IMR-90 (cell line): ENCODE measurements around the gene PCED1B. TPM values are rescaled to one million over a fixed set of nuclear protein-coding genes. Genes with fewer than 3 reads are reported as not detected.

ENCODE experiments used
- ATAC-seq: fragments of 200-7000 bp; cut with Tn5 transposase; 2 replicates; pipeline ENCODE4 v1.9.1; 2020; ENCODE audit warnings: low read depth, mild to moderate bottlenecking, moderate library complexity
- BruUV-seq: library from RNA; stranded (reverse); fragments of 400-500 nt; replicated peaks from 2 replicates; lab custom pipeline; 2021; lab: Mats Ljungman, UMichigan
- CTCF ChIA-PET: fragments of 300-600 bp; formaldehyde crosslinking; extraction: SDS; loops from one replicate; lab custom pipeline; 2021; ENCODE audit warnings: antibody characterized with exemption; lab: Yijun Ruan, JAX
- POLR2A ChIA-PET: fragments of 300-600 bp; sonication (Branson Sonifier 250); formaldehyde crosslinking; loops from one replicate; lab custom pipeline; 2022; ENCODE audit warnings: antibody characterized with exemption; ENCODE audit not compliant: unreplicated experiment; lab: Charles Lee
- DNase-seq: peaks from one replicate; pipeline ENCODE4 v3.0.0; 2013
- H2AFZ ChIP-seq: replicated peaks from 2 replicates; pipeline ENCODE3; 2013; ENCODE audit warnings: low read length, mild to moderate bottlenecking; ENCODE audit not compliant: poor library complexity
- H2AK5ac ChIP-seq: 2 replicates; pipeline ENCODE4 v1.6.1; 2013; ENCODE audit warnings: low read depth, low read length, inconsistent platforms
- H2AK9ac ChIP-seq: replicated peaks from 2 replicates; pipeline ENCODE3; 2013; ENCODE audit warnings: mild to moderate bottlenecking, low read depth, low read length, moderate library complexity; ENCODE audit not compliant: poor library complexity
- H2BK120ac ChIP-seq: 2 replicates; pipeline ENCODE4 v1.6.1; 2013; ENCODE audit warnings: low read depth, low read length, inconsistent platforms
- H2BK15ac ChIP-seq: 3 replicates; pipeline ENCODE4 v1.6.1; 2013; ENCODE audit warnings: low read depth, low read length, inconsistent platforms
- H2BK20ac ChIP-seq: 2 replicates; pipeline ENCODE4 v1.6.1; 2013; ENCODE audit warnings: low read depth, mild to moderate bottlenecking, inconsistent platforms, low read length, moderate library complexity
- H2BK5ac ChIP-seq: 2 replicates; pipeline ENCODE4 v1.6.1; 2013; ENCODE audit warnings: mild to moderate bottlenecking, low read depth, low read length, inconsistent platforms; ENCODE audit not compliant: poor library complexity, severe bottlenecking
- H3K14ac ChIP-seq: replicated peaks from 2 replicates; pipeline ENCODE4 v1.6.1; 2013; ENCODE audit warnings: low read depth, low read length, inconsistent platforms
- H3K18ac ChIP-seq: 2 replicates; pipeline ENCODE4 v1.6.1; 2013; ENCODE audit warnings: low read depth, low read length, control low read depth
- H3K23ac ChIP-seq: 2 replicates; pipeline ENCODE4 v1.6.1; 2013; ENCODE audit warnings: low read depth, low read length, inconsistent platforms
- H3K27ac ChIP-seq: 2 replicates; pipeline ENCODE4 v1.5.1; 2013; ENCODE audit warnings: mild to moderate bottlenecking, control low read depth, low read length; ENCODE audit not compliant: insufficient read depth
- H3K27me3 ChIP-seq: 2 replicates; pipeline ENCODE4 v1.6.1; 2013; ENCODE audit warnings: low read length; ENCODE audit not compliant: control insufficient read depth, insufficient read depth
- H3K36me3 ChIP-seq: 2 replicates; pipeline ENCODE4 v1.6.1; 2013; ENCODE audit warnings: low read length, mixed read lengths; ENCODE audit not compliant: control insufficient read depth, insufficient read depth
- H3K4ac ChIP-seq: 2 replicates; pipeline ENCODE4 v1.6.1; 2013; ENCODE audit warnings: low read depth, low read length, inconsistent platforms
- H3K4me1 ChIP-seq: 2 replicates; pipeline ENCODE4 v1.6.1; 2013; ENCODE audit warnings: low read length, mixed read lengths; ENCODE audit not compliant: control insufficient read depth, insufficient read depth
- H3K4me2 ChIP-seq: 2 replicates; pipeline ENCODE4 v1.6.1; 2013; ENCODE audit warnings: low read depth, mild to moderate bottlenecking, control low read depth, low read length, moderate library complexity
- H3K4me3 ChIP-seq: 2 replicates; pipeline ENCODE4 v1.5.1; 2013; ENCODE audit warnings: low read depth, mild to moderate bottlenecking, control low read depth, low read length, moderate library complexity; ENCODE audit not compliant: insufficient read depth
- H3K56ac ChIP-seq: 2 replicates; pipeline ENCODE4 v1.6.1; 2013; ENCODE audit warnings: low read length, inconsistent platforms; ENCODE audit not compliant: insufficient read depth; ENCODE audit errors: extremely low read depth
- H3K79me1 ChIP-seq, 2 experiments: 2 replicates each; pipeline ENCODE4 v1.6.1; 2013; ENCODE audit warnings: low read length in 2 of 2, inconsistent platforms in 1 of 2, low read depth in 1 of 2
- H3K9ac ChIP-seq: 2 replicates; pipeline ENCODE4 v1.6.1; 2013; ENCODE audit warnings: low read depth, low read length, control low read depth
- H3K9me1 ChIP-seq: 2 replicates; pipeline ENCODE4 v1.6.1; 2013; ENCODE audit warnings: low read length, inconsistent platforms; ENCODE audit not compliant: insufficient read depth
- H3K9me3 ChIP-seq: 2 replicates; pipeline ENCODE4 v1.6.1; 2013; ENCODE audit warnings: low read length; ENCODE audit not compliant: control insufficient read depth, insufficient read depth
- H4K20me1 ChIP-seq: 2 replicates; pipeline ENCODE4 v1.6.1; 2013; ENCODE audit warnings: low read length, inconsistent platforms; ENCODE audit not compliant: insufficient read depth
- H4K5ac ChIP-seq: 2 replicates; pipeline ENCODE4 v1.6.1; 2013; ENCODE audit warnings: mild to moderate bottlenecking, low read depth, low read length, control low read depth
- H4K8ac ChIP-seq, 2 experiments: 2 replicates each; pipeline ENCODE4 v1.6.1; 2013; ENCODE audit warnings: low read depth in 2 of 2, low read length in 2 of 2, control low read depth in 1 of 2, inconsistent platforms in 1 of 2
- H4K91ac ChIP-seq: 2 replicates; pipeline ENCODE4 v1.6.1; 2013; ENCODE audit warnings: low read depth, low read length, inconsistent platforms; ENCODE audit not compliant: insufficient read depth
- MAZ ChIP-seq: IDR thresholded peaks from 2 replicates; pipeline ENCODE4 v1.6.1; 2012; ENCODE audit warnings: low read depth, mild to moderate bottlenecking, low read length, improper control_type of control experiment, moderate library complexity, borderline replicate concordance
- WGBS, 2 experiments: methylation state at CpG; one replicate each; pipeline versions ENCODE4 v1.1.5 to v1.1.7; 2013; ENCODE audit warnings: missing lambda C conversion rate in 2 of 2; ENCODE audit not compliant: insufficient read length in 1 of 2; ENCODE audit errors: extremely low coverage in 2 of 2; 5-methylcytosine and 5-hydroxymethylcytosine counted together
- dilution Hi-C: fragments of 300-500 bp; cut with HindIII; formaldehyde crosslinking; loops from one replicate; pipeline ENCODE4 v1.14.3; 2018; ENCODE audit warnings: low sequenced_read_pairs; ENCODE audit not compliant: unreplicated experiment
- in situ Hi-C: fragments of 300-500 bp; cut with MboI; formaldehyde crosslinking; loops from 3 replicates; pipeline ENCODE4 v1.14.3; 2019; ENCODE audit warnings: low sequenced_read_pairs, inconsistent platforms, mixed read lengths
- intact Hi-C: fragments of 100-400 bp; cut with micrococcal nuclease; formaldehyde crosslinking; loops from 2 replicates; pipeline ENCODE4 v1.10.0; 2022
- polyA plus RNA-seq, 3 experiments: library from polyadenylated mRNA; depleted of rRNA; stranded (reverse); fragments of >200 nt; gene quantifications; 2 replicates each; pipeline ENCODE4 v1.2.3, GENCODE V29; 2012; ENCODE audit warnings: low replicate concordance in 1 of 3
- total RNA-seq: library from RNA; depleted of rRNA; stranded (reverse); fragments of >200 nt; gene quantifications from 2 replicates; pipeline ENCODE4 v1.2.3, GENCODE V29; 2012

Gene PCED1B
- total and polyA plus RNA-seq, 2 of the 4 experiments (the other 2 are of a cell fraction), result 0.36 to 2.6 TPM

GRCh38 chr12:47070310-47070709, 9.1 kb upstream of the PCED1B start:
- no peak overlapping the region for H3K14ac ChIP-seq
- no peak overlapping the region for H3K23ac ChIP-seq
- no peaks in the 10 kb centered on the region for H4K20me1 ChIP-seq
- H3K9ac ChIP-seq, result no peak overlapping the region
- H2BK15ac ChIP-seq, result no peak overlapping the region
- H3K56ac ChIP-seq, result no peak overlapping the region
- H3K4me2 ChIP-seq, result no peak overlapping the region
- no peak overlapping the region for H2BK5ac ChIP-seq
- no peak overlapping the region for H3K18ac ChIP-seq
- in situ Hi-C loops, result loop anchor here (10.0 kb wide), 1 partner anchor 324 kb away; no protein-coding TSS in a partner anchor
- dilution Hi-C loops, result no loop called here
- H3K79me1 ChIP-seq, result 0 out of 4 replicates have a peak, but pooled peaks cover 0 to 8% of the 10 kb centered on the region in 2 experiments
- H3K9me1 ChIP-seq, result no peaks in the 10 kb centered on the region
- H2AK5ac ChIP-seq, result no peak overlapping the region
- no peak for DNase-seq
- H3K27me3 ChIP-seq, result no peaks in the 10 kb centered on the region
- H2BK120ac ChIP-seq, result no peak overlapping the region
- H2BK20ac ChIP-seq, result no peak overlapping the region
- no peaks in the 10 kb centered on the region for H3K9me3 ChIP-seq
- ChIA-PET POLR2A (no interaction called here), CTCF (interaction anchor here (1.1 to 2.6 kb wide), 4 partner anchors 9 to 214 kb away, joined by 3 to 8 read pairs (median 4); partner anchors contain the start of genes AMIGO2 and PCED1B)
- WGBS, 2 experiments, result no CpG with 5 or more reads among the region's 1 CpG
- no peak overlapping the region for H4K91ac ChIP-seq
- intact Hi-C loops, result no loop called here
- no peak overlapping the region for H3K4me3 ChIP-seq
- H3K36me3 ChIP-seq, result no peaks in the 10 kb centered on the region
- H4K5ac ChIP-seq, result no peak overlapping the region
- no peak overlapping the region for H3K4ac ChIP-seq
- H2AFZ ChIP-seq, result no peak overlapping the region
- ATAC-seq, result no peak
- BruUV-seq, result no TSS peak
- no peak for TF ChIP-seq MAZ
- H4K8ac ChIP-seq, result no peak overlapping the region
- no peak overlapping the region for H2AK9ac ChIP-seq
- H3K27ac ChIP-seq, result no peak overlapping the region
- no peaks in the 10 kb centered on the region for H3K4me1 ChIP-seq
